ENCODE measurements around the gene FGD2.

- TF ChIP-seq CTCF (IDR thresholded peaks at IDR 0.05; ENCODE audit: low read depth, low read length, poor library complexity, severe bottlenecking) = no peak
- TF ChIP-seq EZH2phosphoT487 (IDR thresholded peaks at IDR 0.05; ENCODE audit: borderline replicate concordance, low read length) = no peak
Measured at GRCh38 chr6:36959555-36960250, 45.8 kb upstream of the FGD2 start.
